Ureter (tissue), 1 donor: ENCODE results near the gene PLXND1. TPM values are rescaled to one million over a fixed set of nuclear protein-coding genes. Genes with fewer than 3 reads are reported as not detected.

ENCODE experiments used
- DNase-seq: peaks from one replicate; pipeline ENCODE4 v3.0.0-alpha.2; 2020; ENCODE audit warnings: low spot score
- total RNA-seq: library from RNA; stranded (reverse); gene quantifications from one replicate; pipeline ENCODE4 v1.2.4, GENCODE V29; 2023
- donor health status: DM: yes; HTN: yes; CAD: no.

The PLXND1 gene
- total RNA-seq, 1 donor from 2014 or later: 138 TPM

- DNase-seq: no peak
Measured at GRCh38 chr3:129507181-129507831, 99.2 kb downstream of the PLXND1 start.

GRCh38 chr3:129506231-129506742, 100.2 kb downstream of the PLXND1 start:
- no peak for DNase-seq

- DNase-seq: no peak
Measured at GRCh38 chr3:129505341-129505740, 101.1 kb downstream of the PLXND1 start.

Other genes with a start within 250 kb of the PLXND1 start
- gene EFCAB12, start 178.0 kb downstream of the PLXND1 start, total RNA-seq: 0.26 TPM
- 31.6 TPM for gene MBD4, start 166.7 kb downstream of the PLXND1 start, total RNA-seq
- 37.6 TPM for gene IFT122, start 166.5 kb downstream of the PLXND1 start, total RNA-seq
- not detected for gene RHO, start 78.0 kb downstream of the PLXND1 start, total RNA-seq
- gene H1-8, start 63.5 kb downstream of the PLXND1 start, total RNA-seq: not detected